ENCODE data around the gene ZCWPW1. TPM values are rescaled to one million over a fixed set of nuclear protein-coding genes. Genes with fewer than 3 reads are reported as not detected.
"Not testable (repeated sequence)": the region's sequence is repeated elsewhere in the genome, so short reads cannot be mapped to it uniquely, and the experiment has no call there.

Gene ZCWPW1
- total RNA-seq, 1 donor from 2014 or later: 3.2 TPM

DNA sequence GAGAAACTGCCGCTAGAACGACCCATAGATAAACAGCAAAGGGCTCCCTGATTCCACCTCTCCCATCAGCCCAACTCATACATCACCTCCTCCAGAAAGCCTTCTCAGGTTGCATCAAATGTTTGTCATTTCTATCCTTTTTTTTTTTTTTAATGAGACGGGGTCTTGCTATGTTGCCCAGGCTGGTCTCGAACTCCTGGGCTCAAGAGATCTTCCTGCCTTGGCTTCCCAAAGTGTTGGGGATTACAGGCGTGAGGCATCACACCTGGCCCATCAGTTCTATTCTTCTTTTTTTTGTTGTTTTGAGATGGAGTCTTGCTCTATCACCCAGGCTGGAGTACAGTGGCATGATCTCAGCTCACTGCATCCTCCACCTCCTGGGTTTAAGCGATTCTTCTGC lies 28.5 kb upstream of the ZCWPW1 start:
- DNase-seq (ENCODE audit: low spot score): no peak

DNA sequence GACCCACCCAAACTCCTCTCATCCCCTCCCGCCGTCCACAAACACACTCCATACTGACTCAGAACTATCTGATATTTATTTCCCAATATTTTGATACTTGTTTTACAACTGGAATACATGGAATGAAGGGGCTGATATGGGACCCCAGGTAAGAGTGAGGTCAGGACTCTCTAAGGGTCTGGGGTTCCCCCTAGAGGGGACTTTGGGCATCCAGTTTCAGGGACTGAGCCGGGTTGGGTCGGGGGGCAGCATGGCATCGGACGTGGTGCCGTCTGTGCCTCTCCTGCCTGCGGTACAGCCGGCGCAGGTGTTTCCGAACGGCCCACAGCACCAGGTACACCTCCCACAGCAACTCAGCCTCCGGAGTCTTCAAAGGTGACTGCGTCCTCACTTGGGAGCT lies 28.1 kb upstream of the ZCWPW1 start:
- DNase-seq (ENCODE audit: low spot score): no peak

GRCh38 chr7:100455206-100455605 lies 26.7 kb upstream of the ZCWPW1 start:
- no peak for DNase-seq (ENCODE audit: low spot score)

- DNase-seq (ENCODE audit: low spot score): not testable (repeated sequence)
Measured at GRCh38 chr7:100453854-100454253, 25.4 kb upstream of the ZCWPW1 start.

DNA sequence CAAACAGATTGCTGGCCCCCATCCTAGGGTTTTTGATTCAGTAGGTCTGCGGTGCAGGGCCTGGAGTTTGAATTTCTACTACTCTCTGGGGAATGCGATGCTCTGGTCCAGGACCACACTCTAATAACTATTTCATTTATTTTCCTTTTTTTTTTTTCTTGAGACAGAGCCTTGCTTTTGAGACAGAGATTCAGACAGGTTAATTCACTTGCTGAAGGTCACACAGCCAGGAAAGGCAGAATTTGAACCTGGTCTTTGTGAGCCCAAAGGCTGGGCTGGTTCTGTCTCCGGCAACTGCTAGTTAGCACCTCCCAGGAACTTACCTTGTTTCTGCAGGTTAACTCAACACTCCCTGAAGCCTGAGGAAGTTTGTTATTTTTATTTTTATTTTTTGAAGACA lies 24.0 kb upstream of the ZCWPW1 start:
- no peak for DNase-seq (ENCODE audit: low spot score)

DNA sequence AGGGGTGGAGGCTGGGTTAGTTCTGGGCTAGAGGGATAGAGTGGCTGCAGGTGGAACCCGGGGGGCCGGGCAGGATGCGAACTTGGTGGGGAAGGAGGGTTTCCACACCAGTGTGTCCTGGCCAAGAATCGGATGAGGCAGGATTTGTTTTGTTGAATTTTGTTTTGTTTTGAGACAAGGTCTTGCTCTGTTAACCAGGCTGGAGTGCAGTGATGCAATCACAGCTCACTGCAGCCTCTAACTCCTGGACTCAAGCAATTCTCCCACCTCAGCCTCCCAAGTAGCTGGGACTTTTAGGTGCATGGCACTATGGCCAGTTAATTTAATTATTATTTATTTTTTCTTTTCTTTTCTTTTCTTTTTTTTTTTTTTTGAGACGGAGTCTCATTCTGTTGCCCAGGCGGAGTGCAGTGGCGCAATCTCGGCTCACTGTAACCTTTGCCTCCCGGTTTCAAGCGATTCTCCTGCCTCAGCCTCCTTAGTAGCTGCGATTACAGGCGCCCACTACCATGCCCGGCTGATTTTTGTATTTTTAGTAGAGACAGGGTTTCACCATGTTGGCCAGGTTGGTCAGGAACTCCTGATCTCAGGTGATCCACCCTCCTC lies 20.8 kb upstream of the ZCWPW1 start:
- no peak for DNase-seq (ENCODE audit: low spot score)

DNA sequence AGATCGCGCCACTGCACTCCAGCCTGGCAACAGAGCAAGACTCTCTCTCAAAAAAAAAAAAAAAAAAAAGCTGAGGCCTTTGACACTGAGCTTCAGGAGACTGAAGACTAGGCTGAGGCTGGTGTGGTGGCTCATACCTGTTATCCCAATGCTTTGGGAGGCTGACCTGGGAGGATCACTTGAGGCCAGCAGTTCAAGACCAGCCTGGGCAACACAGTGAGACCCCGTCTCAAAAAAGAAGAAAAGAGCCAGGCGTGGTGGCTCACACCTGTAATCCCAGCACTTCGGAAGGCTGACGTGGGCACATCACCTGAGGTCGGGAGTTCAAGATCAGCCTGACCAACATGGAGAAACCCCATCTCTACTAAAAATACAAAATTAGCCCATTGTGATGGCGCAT lies 18.9 kb upstream of the ZCWPW1 start:
- DNase-seq (ENCODE audit: low spot score): not testable (repeated sequence)

DNA sequence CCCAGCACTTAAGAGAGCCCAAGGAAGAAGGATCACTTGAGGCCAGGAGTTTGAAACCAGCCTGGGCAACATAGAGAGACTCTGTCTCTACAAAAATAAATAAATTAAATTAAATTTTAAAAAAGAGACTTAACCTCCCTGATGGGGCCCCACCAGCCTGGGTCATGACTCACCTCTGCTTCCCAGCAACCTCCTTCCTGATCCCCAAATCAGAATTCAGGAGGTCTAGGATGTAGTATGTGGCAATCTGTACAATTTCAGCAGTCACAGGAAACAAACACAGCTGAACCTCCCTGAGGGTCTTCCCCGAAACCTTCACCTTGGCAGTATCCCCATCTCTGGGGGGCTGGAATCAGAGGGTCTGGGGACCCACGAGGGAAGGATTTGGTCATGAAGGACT lies 17.5 kb upstream of the ZCWPW1 start:
- no peak for DNase-seq (ENCODE audit: low spot score)

- no peak for DNase-seq (ENCODE audit: low spot score)
Measured at GRCh38 chr7:100444311-100445278, 16.1 kb upstream of the ZCWPW1 start.

- peak; percentile 28 for DNase-seq (ENCODE audit: low spot score)
Measured at GRCh38 chr7:100443096-100443840, 14.8 kb upstream of the ZCWPW1 start.

DNA sequence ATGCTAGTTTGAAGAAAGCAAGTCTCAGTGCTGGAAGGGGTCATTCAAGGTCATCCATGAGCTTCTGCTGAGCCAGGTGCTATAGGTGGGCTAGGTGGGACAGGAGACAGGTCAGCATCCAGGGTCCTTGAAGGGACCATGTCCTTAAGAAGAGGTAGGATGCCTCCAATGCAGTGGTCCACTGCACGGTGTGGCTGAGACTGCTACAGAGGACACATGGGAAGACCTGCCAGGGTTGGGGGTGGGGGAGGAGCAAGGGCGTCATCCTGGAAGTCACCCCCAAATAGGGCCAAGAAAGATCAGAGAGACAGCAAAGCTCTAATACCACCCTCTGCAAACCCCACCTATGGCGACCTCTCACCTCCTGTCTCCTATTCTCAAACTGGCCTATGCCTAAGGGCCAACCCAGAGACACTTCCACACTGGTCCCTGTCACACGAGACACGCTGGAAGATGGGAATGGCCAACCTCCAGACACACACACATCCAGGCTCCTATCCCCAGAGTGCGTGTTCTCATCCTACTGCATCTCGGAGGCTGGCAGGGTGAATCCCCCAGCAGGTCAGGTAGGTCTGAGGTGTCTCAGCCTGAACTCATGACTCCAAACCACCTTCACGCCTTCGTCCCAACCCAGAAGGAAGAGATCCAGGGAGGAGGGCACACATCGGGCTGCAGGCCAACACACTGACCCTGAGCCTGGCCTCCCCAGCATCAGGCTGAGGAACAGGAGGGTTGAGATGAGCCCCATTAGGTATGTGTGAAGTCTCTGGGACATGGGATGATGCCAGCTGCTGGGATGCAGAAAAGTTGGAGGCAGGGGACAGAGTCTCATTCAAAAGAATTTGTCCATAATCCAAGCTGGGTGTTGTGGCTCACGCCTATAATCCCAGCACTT lies 13.4 kb upstream of the ZCWPW1 start:
- DNase-seq (ENCODE audit: low spot score): peak; percentile 53

DNA sequence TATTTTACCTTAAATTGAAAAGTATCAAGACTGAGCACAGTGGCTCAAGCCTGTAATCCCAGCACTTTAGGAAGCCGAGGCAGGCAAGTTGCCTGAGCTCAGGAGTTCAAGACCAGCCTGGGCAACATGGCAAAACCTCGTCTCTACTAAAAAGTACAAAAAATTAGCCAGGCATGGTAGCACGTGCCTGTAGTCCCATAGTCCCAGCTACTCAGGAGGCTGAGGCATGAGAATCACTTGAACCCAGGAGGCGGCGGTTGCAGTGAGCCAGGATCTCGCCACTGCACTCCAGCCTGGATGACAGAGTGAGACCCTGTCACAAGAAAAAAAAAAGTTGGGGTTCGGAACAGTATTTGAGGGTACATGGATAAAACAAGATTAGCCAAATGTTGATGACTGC lies 10.7 kb upstream of the ZCWPW1 start:
- DNase-seq (ENCODE audit: low spot score): peak; percentile 14

DNA sequence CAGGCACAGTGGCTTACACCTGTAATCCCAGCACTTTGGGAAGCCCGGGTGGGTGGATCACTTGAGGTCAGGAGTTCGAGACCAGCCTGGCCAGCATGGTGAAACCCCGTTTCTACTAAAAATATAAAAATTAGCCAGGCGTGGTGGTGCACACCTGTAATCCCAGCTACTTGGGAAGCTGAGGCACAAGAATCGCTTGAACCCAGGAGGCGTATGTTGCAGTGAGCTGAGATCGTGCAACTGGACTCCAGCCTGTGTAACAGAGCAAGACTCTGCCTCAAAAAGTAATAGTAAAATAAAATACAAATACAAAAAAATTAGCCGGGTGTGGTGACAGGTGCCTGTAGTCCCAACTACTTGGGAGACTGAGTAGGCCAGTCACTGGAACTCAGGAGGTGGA lies 10.2 kb upstream of the ZCWPW1 start:
- peak; percentile 14 for DNase-seq (ENCODE audit: low spot score)

GRCh38 chr7:100438172-100438571 lies 9.7 kb upstream of the ZCWPW1 start:
- DNase-seq (ENCODE audit: low spot score): no peak

- DNase-seq (ENCODE audit: low spot score): peak; percentile 88
Measured at GRCh38 chr7:100437150-100438100, 8.9 kb upstream of the ZCWPW1 start.

GRCh38 chr7:100435401-100436304 lies 7.2 kb upstream of the ZCWPW1 start:
- peak; percentile 90 for DNase-seq (ENCODE audit: low spot score)

DNA sequence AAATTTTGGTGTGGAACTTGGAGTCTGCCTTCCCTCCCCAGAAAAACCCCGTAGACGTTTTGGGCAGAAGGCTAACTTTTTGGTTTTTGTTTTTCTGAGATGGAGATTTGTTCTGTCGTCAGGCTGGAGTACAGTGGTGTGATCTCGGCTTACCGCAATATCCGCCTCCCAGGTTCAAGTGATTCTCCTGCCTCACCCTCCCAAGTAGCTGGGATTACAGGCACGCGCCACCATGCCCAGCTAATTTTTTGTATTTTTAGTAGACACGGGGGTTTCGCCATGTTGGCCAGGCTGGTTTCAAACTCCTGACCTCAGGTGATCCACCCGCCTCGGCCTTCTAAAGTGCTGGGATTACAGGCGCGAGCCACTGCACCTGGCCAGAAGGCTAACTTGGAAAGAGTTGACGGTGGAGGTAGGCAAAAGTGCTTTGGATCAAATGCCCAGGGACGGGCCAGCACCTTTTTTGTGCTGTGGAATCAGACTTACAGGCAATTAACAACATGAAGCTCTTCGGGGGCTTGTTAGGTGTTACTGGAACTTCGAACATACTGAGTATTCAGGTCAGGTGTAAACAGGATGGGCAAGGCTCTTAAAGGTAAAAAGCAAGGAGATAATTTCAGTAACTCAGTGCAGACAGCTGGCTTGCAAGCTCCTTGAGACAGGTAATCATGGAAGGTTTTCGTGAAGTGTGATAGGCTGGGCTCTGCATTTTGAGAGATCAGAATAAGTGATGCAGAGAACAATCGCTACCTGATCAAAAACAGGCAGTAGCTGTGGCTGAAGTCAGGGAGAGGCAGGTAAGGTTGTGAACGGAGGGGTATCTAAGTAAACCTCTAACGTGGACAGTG lies 6.0 kb upstream of the ZCWPW1 start:
- DNase-seq (ENCODE audit: low spot score): peak; percentile 35

Measured in mesenteric fat pad (tissue), 1 donor.